HG03521 (cell line): Measurements from ENCODE around the gene CHD2.
"Not testable (repeated sequence)": the region's sequence is repeated elsewhere in the genome, so short reads cannot be mapped to it uniquely, and the experiment has no call there.

Source experiments
- ATAC-seq: cut with Tn5 transposase; IDR thresholded peaks from one replicate; pipeline ENCODE4 v1.9.1; 2021; ENCODE audit warnings: mild to moderate bottlenecking, moderate library complexity; ENCODE audit not compliant: unreplicated experiment

Gene CHD2

DNA sequence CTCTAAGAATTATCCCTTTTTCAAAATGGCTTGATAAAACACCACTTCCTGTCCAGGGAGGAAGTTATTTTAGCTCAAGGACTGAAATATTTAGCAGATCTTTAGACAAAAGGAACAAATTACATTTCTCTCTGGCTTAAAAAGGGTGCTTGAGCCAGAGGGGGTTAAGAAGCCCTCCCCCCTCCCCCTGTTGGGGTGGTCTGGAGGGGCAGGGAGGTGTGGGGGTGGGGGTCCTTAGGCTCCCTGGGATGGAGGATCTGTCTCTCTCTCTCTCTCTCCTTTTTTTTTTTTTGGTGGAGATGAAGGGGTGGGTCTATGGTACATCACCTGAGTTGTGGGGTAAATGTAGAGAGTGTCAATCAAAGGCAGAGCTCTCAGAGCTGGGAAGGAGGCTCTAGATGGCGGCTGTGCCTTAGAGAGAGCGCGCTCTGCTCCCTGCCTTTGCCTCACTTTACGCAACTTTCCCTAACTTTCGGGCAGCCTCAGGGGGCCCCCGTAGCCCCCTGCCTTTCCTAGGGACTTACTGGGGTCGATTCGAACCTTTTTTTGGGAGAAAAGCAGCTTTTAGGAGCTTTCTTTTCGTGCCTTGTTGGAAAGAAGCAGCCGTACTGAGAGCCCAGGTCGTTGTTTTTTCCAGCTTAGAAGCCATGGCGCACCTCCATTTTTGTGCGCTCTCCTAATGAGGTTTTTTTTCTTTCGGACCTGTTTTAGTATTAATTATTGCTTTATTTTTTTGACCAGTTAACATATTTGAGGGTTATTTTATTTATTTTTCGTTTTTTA lies at the start of gene CHD2:
Gene CHD2, plus strand, starts transcription at position 377 of the 783 bp plus-strand sequence. CDS start 914 bp downstream, outside the sequence.
- ATAC-seq, result peak; percentile 62

DNA sequence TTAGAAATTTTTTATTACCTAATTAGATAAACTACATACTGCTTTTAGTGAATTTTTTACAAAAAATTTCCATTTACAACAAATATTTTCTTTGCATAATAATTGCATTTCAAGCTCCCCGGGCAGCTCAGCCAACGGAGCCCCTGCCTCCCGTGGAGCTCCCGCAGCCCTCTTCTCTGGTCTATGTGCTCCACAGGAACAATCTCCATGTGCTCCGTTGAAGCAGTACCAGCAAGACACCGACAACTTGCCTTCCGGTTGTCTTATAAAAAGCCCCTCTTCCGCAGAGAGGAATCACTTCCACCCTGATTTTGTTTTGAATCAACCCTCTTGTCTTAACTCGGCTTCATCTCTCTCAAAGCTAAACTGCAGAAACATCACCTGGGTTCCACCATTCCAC lies 46.9 kb upstream of the CHD2 start:
- ATAC-seq, result no peak

DNA sequence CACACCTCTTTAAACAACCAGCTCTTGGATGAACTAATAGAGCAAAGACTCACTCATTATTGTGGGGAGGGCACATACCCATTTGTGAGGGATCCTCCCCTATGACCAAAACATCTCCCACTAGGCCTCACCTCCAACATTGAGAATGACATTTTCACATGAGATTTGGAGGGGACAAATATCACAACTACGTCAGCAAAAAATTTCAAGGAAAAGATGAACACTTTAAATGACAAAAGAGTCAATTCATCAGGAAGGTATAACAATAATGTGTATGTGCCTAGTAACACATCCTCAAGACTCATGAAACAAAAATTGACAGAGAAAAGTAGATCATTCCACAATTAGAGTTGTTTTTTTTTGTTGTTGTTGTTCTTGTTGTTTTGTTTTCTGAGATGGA lies 38.4 kb upstream of the CHD2 start:
- ATAC-seq, result no peak

DNA sequence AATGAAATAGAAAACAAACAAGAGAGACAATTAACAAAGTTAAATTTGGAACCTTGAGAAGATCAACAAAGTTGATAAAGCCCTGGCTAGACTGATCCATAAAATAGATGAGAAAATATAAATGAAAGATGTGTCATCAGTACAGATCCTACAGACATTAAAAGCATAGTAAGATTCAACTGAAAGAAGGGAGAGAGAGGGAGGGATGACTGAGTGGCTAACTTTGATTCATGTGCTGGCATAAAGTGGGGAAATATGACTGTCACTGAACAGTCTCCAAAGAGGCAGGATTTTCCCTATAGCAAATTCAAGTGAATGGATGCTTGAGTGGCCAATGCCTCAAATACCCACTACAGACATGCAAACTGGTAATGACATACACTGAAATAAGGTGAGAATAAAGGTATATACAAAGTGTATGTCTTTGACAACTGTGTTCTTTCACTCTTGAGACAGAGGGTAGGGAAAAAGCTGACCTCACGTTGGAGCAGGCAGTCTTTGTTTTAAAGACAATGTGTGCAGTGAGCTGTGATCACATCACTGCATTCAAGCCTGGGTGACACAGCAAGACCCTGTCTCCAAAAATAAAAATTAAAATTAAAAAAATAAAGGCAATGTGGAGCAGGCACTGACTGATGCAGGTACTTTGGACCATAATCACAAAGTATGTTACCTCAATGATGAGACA lies 35.9 kb upstream of the CHD2 start:
- no peak for ATAC-seq

DNA sequence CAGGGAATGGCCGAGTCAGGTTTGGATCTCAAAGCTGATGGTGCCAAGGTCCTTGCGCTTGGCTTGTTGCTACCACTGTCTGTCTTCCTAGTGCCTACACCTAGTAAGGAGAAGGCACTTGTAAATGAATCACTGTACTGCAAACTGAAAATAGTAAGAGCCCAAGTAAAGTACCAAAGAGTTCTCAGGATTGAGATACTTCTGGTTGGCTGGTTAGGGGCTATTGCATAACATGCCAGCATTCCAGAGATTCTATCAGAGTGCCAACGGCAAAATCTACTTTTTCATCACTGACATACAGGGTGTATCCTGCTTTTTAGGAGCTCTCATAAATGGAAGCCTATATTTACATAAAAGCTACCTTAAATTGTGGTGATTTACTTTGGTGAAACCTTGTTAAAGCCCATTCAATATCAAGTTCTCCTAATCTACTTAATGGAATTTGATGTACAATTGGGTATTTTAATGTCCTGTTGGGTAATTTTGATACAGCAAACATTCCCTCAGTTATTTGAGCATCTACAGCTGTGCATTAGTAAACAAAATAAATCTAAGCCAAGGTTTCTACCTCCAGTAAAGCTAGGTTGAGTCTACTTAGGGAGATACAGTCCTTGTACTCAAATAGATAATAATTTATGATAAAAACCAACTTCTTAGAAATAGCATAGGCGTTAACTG lies 30.7 kb upstream of the CHD2 start:
- no peak for ATAC-seq

DNA sequence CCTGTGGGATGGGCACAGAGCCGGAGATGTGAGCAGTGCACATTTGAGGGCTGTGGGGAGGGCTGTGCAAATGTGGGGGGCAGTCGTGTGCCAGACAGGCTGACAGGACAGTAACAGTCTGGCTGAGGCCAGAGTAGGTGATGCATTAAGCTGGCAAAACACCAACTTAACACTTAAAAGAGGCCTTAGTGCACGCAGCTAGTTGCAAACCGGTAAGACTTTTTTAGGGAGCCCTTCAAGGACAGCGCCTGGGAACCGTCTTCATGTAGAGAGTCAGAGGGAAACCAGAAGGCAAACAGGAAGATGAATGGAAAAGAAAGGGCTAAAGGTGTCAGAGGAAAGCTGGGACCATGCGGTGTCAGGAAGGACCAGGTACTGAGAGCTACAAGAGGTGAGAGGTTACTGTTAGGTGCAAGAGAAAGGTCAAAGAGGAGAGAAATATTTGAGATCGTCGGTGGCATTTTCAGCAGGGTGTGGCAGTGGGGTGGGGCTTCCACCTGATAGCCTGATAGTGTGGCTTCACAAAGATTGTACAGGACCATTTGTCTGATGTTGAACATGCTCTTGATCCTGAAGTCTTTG lies 30.0 kb upstream of the CHD2 start:
- no peak for ATAC-seq

GRCh38 chr15:92872967-92873366 lies 27.2 kb upstream of the CHD2 start:
- not testable (repeated sequence) for ATAC-seq

DNA sequence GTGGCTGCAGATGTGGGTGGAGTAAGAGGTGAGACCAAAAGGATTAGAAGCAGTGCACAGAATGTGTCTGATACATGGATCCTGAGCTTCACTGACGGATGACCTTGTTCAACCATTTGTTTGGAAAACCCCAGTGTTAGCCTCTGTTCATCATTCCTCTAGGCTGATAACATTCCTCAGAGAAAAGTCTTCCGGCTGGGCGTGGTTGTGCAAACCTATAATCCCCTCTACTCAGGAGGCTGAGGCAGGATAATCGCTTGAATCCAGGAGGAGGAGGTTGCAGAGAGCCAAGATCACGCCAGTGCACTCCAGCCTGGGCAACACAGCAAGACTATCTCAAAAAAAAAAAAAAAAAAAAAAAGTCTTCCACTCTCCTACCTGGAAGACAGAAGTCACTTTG lies 23.1 kb upstream of the CHD2 start:
- ATAC-seq, result no peak

- no peak for ATAC-seq
Observed at GRCh38 chr15:92877416-92877815, 22.7 kb upstream of the CHD2 start.

DNA sequence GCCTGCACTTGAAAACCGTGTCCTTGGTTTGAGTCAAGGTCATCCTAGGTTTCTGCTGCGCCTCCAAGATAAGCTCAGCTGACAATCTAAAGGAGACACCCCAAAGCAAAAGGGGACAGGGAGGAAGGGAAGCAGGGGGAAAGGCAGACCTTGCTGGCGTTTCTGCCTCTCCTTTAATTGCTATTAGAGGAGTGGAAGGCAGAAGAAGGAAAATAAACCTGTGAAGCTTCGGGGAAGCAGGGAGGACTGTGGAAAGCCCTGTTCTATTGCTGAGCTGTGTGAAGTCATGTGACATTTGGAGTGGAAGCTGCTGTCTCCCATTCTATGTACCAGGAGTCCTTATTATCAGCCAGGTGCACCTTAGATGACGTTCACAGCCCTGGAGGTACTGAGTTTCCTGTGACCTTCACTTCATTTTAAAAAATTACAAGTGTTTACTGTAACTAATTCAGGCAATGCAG lies 21.5 kb upstream of the CHD2 start:
- no peak for ATAC-seq

- ATAC-seq, result no peak
Observed at GRCh38 chr15:92879949-92880725, 20.0 kb upstream of the CHD2 start.

DNA sequence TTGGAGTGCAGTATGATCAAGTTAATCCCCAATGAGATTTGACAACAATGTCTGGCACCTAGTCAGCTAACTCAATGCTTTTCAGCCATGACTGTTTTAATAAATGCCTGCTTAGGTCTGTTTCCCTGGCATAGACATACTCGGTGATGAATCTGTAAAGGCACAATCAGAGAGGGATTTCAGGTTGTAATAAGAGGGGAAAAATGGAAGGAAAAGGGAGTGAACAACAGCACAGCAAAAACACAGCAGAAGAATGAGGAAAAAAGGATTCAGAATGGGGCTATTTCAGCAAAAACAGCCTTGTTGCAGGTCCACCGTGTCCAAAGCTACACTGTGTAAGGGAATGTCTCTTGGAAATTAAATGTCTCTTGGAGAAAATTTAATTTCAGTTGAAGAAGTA lies 19.3 kb upstream of the CHD2 start:
- ATAC-seq, result no peak

DNA sequence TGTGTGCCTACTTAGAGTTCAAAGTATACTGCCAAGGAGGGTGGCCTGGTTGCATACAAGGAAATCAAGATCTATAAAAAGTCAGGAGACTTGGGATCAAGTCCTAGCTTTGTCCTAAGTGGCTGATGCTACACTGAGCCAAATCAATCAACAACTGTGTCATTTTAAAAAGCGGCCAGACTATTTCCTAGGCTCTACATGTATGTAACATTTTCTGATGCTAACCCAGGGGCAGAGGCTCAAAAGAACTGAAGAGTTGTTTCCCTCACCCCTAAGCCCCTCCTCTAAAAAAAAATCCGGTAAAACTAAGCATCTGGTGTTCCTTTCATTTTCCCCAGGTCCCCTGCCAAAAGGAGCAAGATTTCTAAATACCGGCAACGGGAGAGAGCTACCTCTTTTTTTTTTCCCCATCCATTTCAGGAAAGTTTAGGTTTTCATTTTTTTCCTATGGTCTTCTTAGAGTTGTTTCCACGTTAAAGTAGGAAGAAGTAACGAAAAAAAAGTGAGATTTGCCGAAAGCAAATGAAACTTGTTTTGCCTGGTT lies 18.8 kb upstream of the CHD2 start:
- ATAC-seq, result no peak

GRCh38 chr15:92881802-92882696 lies 18.1 kb upstream of the CHD2 start:
- peak; percentile 93 for ATAC-seq

GRCh38 chr15:92882697-92883162 lies 17.4 kb upstream of the CHD2 start:
- ATAC-seq, result peak; percentile 6

- peak; percentile 2 for ATAC-seq
Observed at GRCh38 chr15:92883163-92883875, 16.8 kb upstream of the CHD2 start.

DNA sequence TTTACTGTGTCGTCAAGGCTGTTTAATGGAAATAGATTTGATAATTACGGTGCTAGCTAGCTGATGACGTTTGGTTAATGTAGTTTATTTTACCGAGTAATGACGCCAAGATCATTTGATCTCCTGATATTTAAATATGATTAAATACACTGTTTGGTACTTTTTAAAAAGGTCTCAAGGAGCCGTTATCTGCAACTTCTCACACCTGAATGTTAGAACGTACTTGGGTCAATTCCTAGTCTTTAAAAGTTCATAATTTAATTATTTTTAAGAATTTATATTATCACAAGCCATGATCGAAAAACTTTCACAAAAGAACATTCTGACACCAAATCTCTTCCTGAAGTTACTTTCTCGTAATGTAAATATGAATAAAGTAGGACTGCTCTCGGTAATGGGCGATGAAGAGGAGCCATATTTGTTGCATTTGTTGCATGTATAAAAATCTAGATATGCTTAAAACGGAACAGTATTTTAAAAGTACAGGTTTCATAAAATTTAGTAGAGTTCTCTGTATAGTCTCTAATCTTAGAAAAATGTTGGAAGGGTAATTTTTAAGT lies 16.2 kb upstream of the CHD2 start:
- no peak for ATAC-seq
